Endometrial microvascular endothelial cells (primary cell): ENCODE data around the gene RPL32. TPM values are rescaled to one million over a fixed set of nuclear protein-coding genes. Genes with fewer than 3 reads are reported as not detected.
"Not testable (repeated sequence)": the region's sequence is repeated elsewhere in the genome, so short reads cannot be mapped to it uniquely, and the experiment has no call there.

Experiments used
- in situ Hi-C: cut with HindIII; loops from 2 replicates; pipeline ENCODE4 v1.10.0; 2017; ENCODE audit warnings: low sequenced_read_pairs, low pct_unique_long_range_greater_than_20kb; ENCODE audit errors: inconsistent ontology term
- total RNA-seq: library from RNA; depleted of rRNA; stranded (reverse); fragments of >200 nt; gene quantifications from one replicate; pipeline ENCODE4 v1.2.3, GENCODE V29; 2015; ENCODE audit errors: inconsistent ontology term

Gene RPL32
- total RNA-seq, 1 donor from 2014 or later, result 648 TPM

GRCh38 chr3:12796171-12797123 lies 44.9 kb downstream of the RPL32 start, which contains the start of gene CAND2:
Gene CAND2 (plus strand): TSS chr3:12796680. CDS start chr3:12796721, 41 bp downstream.
- in situ Hi-C loops, result no loop called here

- in situ Hi-C loops, result no loop called here
Observed at GRCh38 chr3:12793701-12794100, 47.7 kb downstream of the RPL32 start.

- in situ Hi-C loops, result no loop called here
Observed at GRCh38 chr3:12791430-12791829, 49.9 kb downstream of the RPL32 start.

DNA sequence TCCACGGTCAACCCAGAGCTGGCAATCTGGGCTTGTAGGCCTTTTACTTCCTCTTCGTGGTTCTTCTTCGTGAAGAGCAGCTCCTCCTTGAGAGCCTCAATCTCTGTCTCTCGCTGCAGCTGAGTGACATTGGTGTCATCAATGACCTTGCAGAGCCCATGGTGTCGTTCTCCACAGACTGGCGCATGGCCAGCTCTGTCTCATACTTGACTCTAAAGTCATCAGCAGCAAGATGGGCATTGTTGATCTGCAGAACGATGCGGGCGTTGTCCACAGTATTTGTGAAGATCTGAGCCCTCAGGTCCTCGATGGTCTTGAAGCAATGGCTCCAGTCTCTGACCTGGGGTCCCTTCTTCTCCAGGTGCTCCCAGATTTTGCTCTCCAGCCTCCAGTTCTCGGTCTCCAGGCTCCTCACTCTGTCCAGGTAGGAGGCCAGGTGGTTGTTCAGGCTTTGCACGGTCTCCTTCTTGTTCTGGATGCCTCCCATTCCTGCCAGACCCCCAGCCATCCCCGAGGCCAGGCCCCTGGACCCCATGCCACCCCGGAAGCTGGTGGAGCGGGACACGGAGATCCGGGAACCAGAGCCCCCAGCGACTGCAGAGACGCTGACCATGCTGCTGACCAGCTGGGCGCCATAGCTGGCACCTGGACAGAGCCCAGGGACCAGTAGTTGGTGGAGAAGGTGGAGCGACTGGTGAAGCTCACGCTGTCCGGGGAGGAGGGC lies 53.2 kb downstream of the RPL32 start:
- in situ Hi-C loops, result not testable (repeated sequence)

GRCh38 chr3:12787346-12787745 lies 54.0 kb downstream of the RPL32 start:
- in situ Hi-C loops, result not testable (repeated sequence)

GRCh38 chr3:12785096-12785495 lies 56.3 kb downstream of the RPL32 start:
- in situ Hi-C loops, result no loop called here

Other genes with a start within 250 kb of the RPL32 start
- 71.5 TPM for gene RAF1, start 177.4 kb downstream of the RPL32 start, total RNA-seq
- not detected for gene TMEM40, start 82.3 kb downstream of the RPL32 start, total RNA-seq
- gene CAND2, start 44.9 kb downstream of the RPL32 start, total RNA-seq, result 0.74 TPM
- gene IQSEC1, start 231.9 kb upstream of the RPL32 start, total RNA-seq, result 24.9 TPM